Aorta (tissue), 5 donors: Measurements from ENCODE around the gene MAPT. TPM values are rescaled to one million over a fixed set of nuclear protein-coding genes. Genes with fewer than 3 reads are reported as not detected.

Source experiments
- ATAC-seq: fragments of 200-7000 bp; cut with Tn5 transposase; one replicate; pipeline ENCODE4 v1.9.1; 2022; ENCODE audit warnings: moderate library complexity; ENCODE audit not compliant: low FRiP score
- DNase-seq, 2 donors: peaks; one replicate each; pipeline ENCODE4 v3.0.0-alpha.2; 2020
- H3K27ac ChIP-seq, 2 donors: one replicate each; pipeline ENCODE4 v1.5.1; 2013; ENCODE audit warnings: low read length in 2 of 2, mild to moderate bottlenecking in 2 of 2, moderate library complexity in 2 of 2, control low read depth in 1 of 2, inconsistent platforms in 1 of 2, low read depth in 1 of 2
- H3K27me3 ChIP-seq, 2 donors: one replicate each; pipeline ENCODE4 v1.6.1; 2013; ENCODE audit warnings: control low read depth in 1 of 2, low read length in 1 of 2, mild to moderate bottlenecking in 1 of 2, moderate library complexity in 1 of 2; ENCODE audit not compliant: insufficient read depth in 2 of 2, control insufficient read depth in 1 of 2
- H3K36me3 ChIP-seq, 2 donors: one replicate each; pipeline ENCODE4 v1.6.1; 2013; ENCODE audit warnings: control low read depth in 1 of 2, low read length in 1 of 2, mild to moderate bottlenecking in 1 of 2; ENCODE audit not compliant: insufficient read depth in 2 of 2, control insufficient read depth in 1 of 2
- H3K4me1 ChIP-seq, 2 donors: one replicate each; pipeline ENCODE4 v1.6.1; 2013; ENCODE audit warnings: low read length in 2 of 2, control low read depth in 1 of 2, mild to moderate bottlenecking in 1 of 2, moderate library complexity in 1 of 2; ENCODE audit not compliant: insufficient read depth in 2 of 2, control insufficient read depth in 1 of 2
- H3K4me3 ChIP-seq, 2 donors: one replicate each; pipeline ENCODE4 v1.5.1; 2013; ENCODE audit warnings: low read length in 2 of 2, control low read depth in 1 of 2, mild to moderate bottlenecking in 1 of 2
- H3K9me3 ChIP-seq: one replicate; pipeline ENCODE4 v1.6.1; 2013; ENCODE audit warnings: mild to moderate bottlenecking, low read length; ENCODE audit not compliant: control insufficient read depth
- WGBS, 2 donors: extraction: QIAGEN DNeasy Blood & Tissue Kit; methylation state at CpG; one replicate each; pipeline ENCODE4 v1.1.7; 2013; 5-methylcytosine and 5-hydroxymethylcytosine counted together
- intact Hi-C, 2 donors: fragments of 100-400 bp; cut with DNase I; formaldehyde crosslinking; loops; one replicate each; pipeline versions ENCODE4 v1.14.2 to v1.15.0; 2022
- polyA plus RNA-seq, 2 donors: library from polyadenylated mRNA; stranded (reverse); fragments of 200-250 nt; gene quantifications; one replicate each; pipeline ENCODE4 v1.2.3, GENCODE V29; 2013
- total RNA-seq, 2 donors: library from RNA; stranded (reverse); fragmentation: NEBNext Ultra II Directional; extraction: Animal tissue kit (Norgen Biotek cat#: 25700); gene quantifications; one replicate each; pipeline ENCODE4 v1.2.1, GENCODE V29; 2021
- donor health status: healthy with polysubstance abuse.
- donor health status: Bipolar disorder and iron deficiency.
- donor health status: DM: no; HTN: no; CAD: no.
- donor health status: DM: no; HTN: no; CAD: no.
- donor health status: DM: yes; HTN: yes; CAD: no.

The MAPT gene
- total and polyA plus RNA-seq, 4 donors, result 0.13 to 3.9 (median 0.90) TPM

DNA sequence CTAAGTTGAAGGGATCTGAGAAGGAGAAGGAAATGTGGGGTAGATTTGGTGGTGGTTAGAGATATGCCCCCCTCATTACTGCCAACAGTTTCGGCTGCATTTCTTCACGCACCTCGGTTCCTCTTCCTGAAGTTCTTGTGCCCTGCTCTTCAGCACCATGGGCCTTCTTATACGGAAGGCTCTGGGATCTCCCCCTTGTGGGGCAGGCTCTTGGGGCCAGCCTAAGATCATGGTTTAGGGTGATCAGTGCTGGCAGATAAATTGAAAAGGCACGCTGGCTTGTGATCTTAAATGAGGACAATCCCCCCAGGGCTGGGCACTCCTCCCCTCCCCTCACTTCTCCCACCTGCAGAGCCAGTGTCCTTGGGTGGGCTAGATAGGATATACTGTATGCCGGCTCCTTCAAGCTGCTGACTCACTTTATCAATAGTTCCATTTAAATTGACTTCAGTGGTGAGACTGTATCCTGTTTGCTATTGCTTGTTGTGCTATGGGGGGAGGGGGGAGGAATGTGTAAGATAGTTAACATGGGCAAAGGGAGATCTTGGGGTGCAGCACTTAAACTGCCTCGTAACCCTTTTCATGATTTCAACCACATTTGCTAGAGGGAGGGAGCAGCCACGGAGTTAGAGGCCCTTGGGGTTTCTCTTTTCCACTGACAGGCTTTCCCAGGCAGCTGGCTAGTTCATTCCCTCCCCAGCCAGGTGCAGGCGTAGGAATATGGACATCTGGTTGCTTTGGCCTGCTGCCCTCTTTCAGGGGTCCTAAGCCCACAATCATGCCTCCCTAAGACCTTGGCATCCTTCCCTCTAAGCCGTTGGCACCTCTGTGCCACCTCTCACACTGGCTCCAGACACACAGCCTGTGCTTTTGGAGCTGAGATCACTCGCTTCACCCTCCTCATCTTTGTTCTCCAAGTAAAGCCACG, 133.0 kb downstream of the MAPT start:
- no peak for ATAC-seq
- intact Hi-C loops, result no loop called here
- Histone ChIP-seq H3K36me3 (peaks cover 0 to 1% of the 10 kb centered on the region in 2 donors), H3K4me1 (no peaks in the 10 kb centered on the region), H3K27me3 (no peaks in the 10 kb centered on the region), H3K27ac (no peak overlapping the region), H3K9me3 (no peaks in the 10 kb centered on the region), H3K4me3 (no peak overlapping the region)
- 67 to 68% methylated on average over 12 of the region's 12 CpGs for WGBS, 2 donors
- DNase-seq, result no peak

DNA sequence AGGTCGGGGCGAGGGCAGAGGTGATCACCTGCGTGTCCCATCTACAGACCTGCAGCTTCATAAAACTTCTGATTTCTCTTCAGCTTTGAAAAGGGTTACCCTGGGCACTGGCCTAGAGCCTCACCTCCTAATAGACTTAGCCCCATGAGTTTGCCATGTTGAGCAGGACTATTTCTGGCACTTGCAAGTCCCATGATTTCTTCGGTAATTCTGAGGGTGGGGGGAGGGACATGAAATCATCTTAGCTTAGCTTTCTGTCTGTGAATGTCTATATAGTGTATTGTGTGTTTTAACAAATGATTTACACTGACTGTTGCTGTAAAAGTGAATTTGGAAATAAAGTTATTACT, 133.6 kb downstream of the MAPT start:
- no peak overlapping the region for H3K27ac ChIP-seq
- no peaks in the 10 kb centered on the region for H3K27me3 ChIP-seq
- no peaks in the 10 kb centered on the region for H3K9me3 ChIP-seq
- H3K4me1 ChIP-seq, result no peaks in the 10 kb centered on the region
- peaks cover 1 to 4% of the 10 kb centered on the region in 2 donors for H3K36me3 ChIP-seq
- no peak overlapping the region for H3K4me3 ChIP-seq
- DNase-seq (no peak), ATAC-seq (no peak)
- intact Hi-C loops, result no loop called here
- WGBS, 2 donors, result 67 to 70% methylated on average over 4 of the region's 4 CpGs

DNA sequence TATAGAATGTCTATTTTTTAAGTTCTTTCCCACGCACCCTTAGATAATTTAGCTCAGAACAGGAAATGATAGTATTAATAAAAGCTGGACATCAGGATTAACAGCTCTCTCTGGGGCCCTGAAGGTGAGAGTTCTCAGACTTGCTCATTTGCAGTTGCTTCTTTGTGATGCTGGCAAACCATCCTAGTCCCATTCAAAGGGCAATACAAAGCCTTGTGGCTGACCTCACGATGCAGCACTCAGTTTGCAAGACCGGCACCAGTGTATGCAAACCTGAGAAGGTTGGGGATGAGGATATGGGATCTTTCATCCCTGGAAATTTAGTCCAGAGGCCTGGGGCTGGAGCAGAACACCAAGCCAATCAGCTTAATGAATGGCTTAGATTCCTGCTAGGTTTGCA, 134.0 kb downstream of the MAPT start:
- no peak for DNase-seq
- Histone ChIP-seq H3K27me3 (no peaks in the 10 kb centered on the region), H3K4me3 (no peak overlapping the region), H3K27ac (no peak overlapping the region), H3K36me3 (peaks cover 3 to 8% of the 10 kb centered on the region in 2 donors), H3K9me3 (no peaks in the 10 kb centered on the region), H3K4me1 (no peaks in the 10 kb centered on the region)
- 75 to 81% methylated on average over 3 of the region's 3 CpGs for WGBS, 2 donors
- ATAC-seq, result no peak
- intact Hi-C loops, result no loop called here

DNA sequence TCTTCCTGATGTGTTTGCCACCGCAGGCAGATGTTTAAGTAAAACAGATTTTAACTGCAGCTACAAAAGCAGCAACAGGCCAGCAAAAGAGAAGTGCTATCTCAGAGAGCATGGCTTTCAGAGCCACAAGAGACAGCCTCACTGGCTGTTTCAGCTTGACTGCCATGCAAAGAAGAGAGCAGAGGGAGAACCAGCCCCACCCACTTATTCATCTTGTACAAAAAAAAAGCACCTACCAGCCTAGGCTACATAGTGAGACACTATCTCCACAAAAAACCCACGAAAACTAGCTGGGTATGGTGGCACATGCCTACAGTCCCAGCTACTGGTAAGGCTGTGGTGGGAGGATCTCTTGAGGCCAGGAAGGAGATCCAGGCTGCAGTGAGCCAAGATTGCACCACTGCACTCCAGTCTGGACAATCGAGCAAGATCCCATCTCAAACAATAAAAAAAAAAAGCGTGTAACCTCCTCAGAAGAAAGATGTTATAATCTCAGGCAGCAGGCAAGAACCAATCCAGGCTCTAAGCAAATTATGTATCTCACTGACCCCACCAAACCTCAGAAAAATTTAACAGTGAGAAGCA, 134.7 kb downstream of the MAPT start:
- peaks cover 6 to 10% of the 10 kb centered on the region in 2 donors for H3K36me3 ChIP-seq
- no peaks in the 10 kb centered on the region for H3K9me3 ChIP-seq
- no peaks in the 10 kb centered on the region for H3K27me3 ChIP-seq
- H3K27ac ChIP-seq, result no peak overlapping the region
- ATAC-seq (no peak), DNase-seq (no peak)
- 76 to 81% methylated on average over 4 of the region's 4 CpGs for WGBS, 2 donors
- no peak overlapping the region for H3K4me3 ChIP-seq
- no peaks in the 10 kb centered on the region for H3K4me1 ChIP-seq
- intact Hi-C loops, result no loop called here

DNA sequence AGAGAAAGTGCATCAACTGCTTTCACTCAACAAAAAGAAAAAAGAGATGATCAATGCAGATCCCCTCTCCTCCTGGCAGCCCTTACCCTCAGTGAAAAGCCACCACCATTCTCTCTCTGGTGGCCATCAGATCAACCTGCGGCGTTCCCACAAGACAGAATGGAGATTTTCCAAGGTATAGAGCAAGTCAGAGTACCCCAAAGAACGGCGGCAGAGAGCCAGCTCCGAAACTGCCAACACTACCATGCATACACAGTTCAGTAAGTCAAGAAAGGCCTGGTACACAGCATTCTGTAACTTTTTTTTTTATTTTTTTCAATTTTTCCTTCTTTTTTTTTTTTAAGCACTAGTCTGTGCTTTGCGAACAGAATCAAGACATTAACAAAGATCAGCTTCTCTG, 135.3 kb downstream of the MAPT start:
- 95% methylated on average over 6 of the region's 6 CpGs for WGBS, 2 donors
- Histone ChIP-seq H3K27ac (no peak overlapping the region), H3K4me3 (no peak overlapping the region), H3K36me3 (peaks cover 7 to 10% of the 10 kb centered on the region in 2 donors), H3K27me3 (no peaks in the 10 kb centered on the region), H3K4me1 (no peaks in the 10 kb centered on the region), H3K9me3 (no peaks in the 10 kb centered on the region)
- no peak for DNase-seq
- intact Hi-C loops, result no loop called here
- no peak for ATAC-seq

DNA sequence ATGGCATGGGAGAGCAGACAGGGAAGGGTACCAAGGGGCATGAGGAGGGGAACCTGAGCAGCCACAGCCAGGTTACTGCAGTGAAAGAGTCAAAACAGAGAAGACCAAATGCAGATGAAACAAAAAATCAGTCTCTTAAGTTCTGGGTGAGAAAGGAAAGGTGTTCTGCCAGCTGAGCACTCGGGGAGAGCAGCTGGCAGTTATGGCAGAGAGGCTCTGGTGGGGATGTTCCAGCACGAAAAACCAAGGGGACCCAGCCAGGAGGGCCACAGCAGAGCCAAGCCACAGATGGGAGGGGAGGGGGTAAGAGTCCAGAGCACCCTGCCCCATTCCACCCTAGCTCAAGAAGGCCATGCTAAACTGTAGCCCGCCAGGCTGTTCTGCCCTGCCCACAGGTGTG, 136.4 kb downstream of the MAPT start:
- H3K4me3 ChIP-seq, result no peak overlapping the region
- no peaks in the 10 kb centered on the region for H3K4me1 ChIP-seq
- H3K27me3 ChIP-seq, result no peaks in the 10 kb centered on the region
- intact Hi-C loops, result no loop called here
- H3K27ac ChIP-seq, result no peak overlapping the region
- 56 to 70% methylated on average over 3 of the region's 3 CpGs for WGBS, 2 donors
- DNase-seq (no peak), ATAC-seq (no peak)
- no peaks in the 10 kb centered on the region for H3K9me3 ChIP-seq
- H3K36me3 ChIP-seq, result peaks cover 7 to 10% of the 10 kb centered on the region in 2 donors

DNA sequence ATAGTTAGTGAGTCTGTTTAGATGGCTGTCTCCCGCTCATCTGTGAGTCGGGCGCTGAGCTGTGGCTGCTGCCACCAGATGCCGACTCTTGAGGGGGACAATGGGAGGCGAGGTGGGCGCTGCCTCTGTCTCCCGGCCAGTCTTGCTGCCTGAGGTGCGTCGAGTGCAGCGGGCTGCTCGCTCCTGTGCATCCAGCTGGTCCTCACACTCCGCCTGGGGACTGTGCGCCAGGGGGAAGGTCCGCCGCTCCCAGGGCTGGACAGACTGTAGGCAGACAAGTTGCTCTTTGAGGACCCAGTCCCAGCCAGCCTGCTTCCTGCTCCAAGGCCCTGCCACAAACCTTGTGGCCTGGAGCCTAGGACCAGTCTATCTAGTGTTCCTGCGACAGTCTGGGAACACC, 137.1 kb downstream of the MAPT start:
- H3K9me3 ChIP-seq, result no peaks in the 10 kb centered on the region
- H3K4me3 ChIP-seq, result no peak overlapping the region
- no peak for ATAC-seq
- WGBS, 2 donors, result 89 to 92% methylated on average over 16 of the region's 16 CpGs
- intact Hi-C loops, result no loop called here
- no peaks in the 10 kb centered on the region for H3K27me3 ChIP-seq
- H3K27ac ChIP-seq, result no peak overlapping the region
- peaks cover 7 to 10% of the 10 kb centered on the region in 2 donors for H3K36me3 ChIP-seq
- no peaks in the 10 kb centered on the region for H3K4me1 ChIP-seq
- no peak for DNase-seq

DNA sequence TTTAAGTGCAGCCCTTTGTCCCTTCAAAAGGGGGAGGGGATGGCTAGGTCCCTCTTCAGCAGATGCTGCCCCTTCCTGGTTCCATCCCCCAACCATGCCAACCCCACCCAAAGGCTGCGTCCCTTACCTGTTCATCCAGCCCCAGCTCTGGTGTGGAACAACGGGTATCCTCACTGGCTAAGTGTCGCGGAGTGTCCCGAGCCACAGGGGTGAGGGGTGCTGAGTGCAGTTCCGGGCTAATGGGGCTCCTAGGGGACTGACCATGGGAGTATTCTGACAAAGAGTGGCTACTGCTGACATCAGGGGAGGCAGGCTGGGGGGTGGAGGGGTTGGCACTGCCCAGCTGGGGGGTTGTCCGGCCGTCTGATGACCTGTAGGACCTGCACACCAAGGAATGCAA, 137.6 kb downstream of the MAPT start:
- Histone ChIP-seq H3K36me3 (peaks cover 7 to 9% of the 10 kb centered on the region in 2 donors), H3K4me3 (no peak overlapping the region), H3K4me1 (no peaks in the 10 kb centered on the region), H3K27ac (no peak overlapping the region), H3K9me3 (no peaks in the 10 kb centered on the region), H3K27me3 (no peaks in the 10 kb centered on the region)
- ATAC-seq (no peak), DNase-seq (no peak)
- WGBS, 2 donors, result 79 to 85% methylated on average over 8 of the region's 8 CpGs
- intact Hi-C loops, result no loop called here

DNA sequence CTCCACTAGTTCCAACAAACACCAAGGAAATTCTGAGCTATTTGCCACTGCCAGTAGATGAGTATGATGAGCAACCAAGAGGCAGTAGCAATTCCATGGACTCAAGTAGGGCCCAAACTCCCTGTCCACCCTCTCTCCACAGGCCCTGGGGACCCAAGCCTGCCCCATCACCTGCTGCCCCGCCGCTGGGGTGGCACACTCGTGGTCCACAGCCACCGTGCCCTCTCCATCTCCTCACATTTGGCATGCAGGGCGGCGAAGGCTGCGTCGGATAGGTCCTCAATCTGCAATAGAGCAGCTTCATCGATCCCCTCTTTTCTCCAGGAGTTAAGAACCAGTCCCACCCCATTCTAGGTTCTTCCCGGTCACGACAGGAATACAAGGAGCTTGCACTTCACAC, 138.6 kb downstream of the MAPT start:
- H3K36me3 ChIP-seq, result peaks cover 10 to 15% of the 10 kb centered on the region in 2 donors

More for the DNA sequence above, 138.6 kb downstream of the MAPT start:
- Histone ChIP-seq H3K4me3 (no peak overlapping the region), H3K27me3 (no peaks in the 10 kb centered on the region), H3K9me3 (no peaks in the 10 kb centered on the region), H3K4me1 (no peaks in the 10 kb centered on the region), H3K27ac (no peak overlapping the region)
- ATAC-seq (no peak), DNase-seq (peak in 1 of 2 donors; percentile 51)
- intact Hi-C loops, result no loop called here
- WGBS, 2 donors, result 91 to 94% methylated on average over 11 of the region's 11 CpGs
